Stimulated activated CD4-positive, alpha-beta T cell treated with anti-CD3 and anti-CD28 coated beads, Interleukin-12 subunit alpha, Interleukin-12 subunit beta, amount 100 ng/mL, for 4 hours (primary cell): ENCODE results near the gene BAMBI.
A peak's percentile ranks its signal among the peaks of the same experiment; 100 is the strongest.
"Not testable (repeated sequence)": the region's sequence is repeated elsewhere in the genome, so short reads cannot be mapped to it uniquely, and the experiment has no call there.

Experiments
- DNase-seq: peaks from one replicate; pipeline ENCODE4 v3.0.0-alpha.2; 2020

The BAMBI gene, protein sequence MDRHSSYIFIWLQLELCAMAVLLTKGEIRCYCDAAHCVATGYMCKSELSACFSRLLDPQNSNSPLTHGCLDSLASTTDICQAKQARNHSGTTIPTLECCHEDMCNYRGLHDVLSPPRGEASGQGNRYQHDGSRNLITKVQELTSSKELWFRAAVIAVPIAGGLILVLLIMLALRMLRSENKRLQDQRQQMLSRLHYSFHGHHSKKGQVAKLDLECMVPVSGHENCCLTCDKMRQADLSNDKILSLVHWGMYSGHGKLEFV

DNA sequence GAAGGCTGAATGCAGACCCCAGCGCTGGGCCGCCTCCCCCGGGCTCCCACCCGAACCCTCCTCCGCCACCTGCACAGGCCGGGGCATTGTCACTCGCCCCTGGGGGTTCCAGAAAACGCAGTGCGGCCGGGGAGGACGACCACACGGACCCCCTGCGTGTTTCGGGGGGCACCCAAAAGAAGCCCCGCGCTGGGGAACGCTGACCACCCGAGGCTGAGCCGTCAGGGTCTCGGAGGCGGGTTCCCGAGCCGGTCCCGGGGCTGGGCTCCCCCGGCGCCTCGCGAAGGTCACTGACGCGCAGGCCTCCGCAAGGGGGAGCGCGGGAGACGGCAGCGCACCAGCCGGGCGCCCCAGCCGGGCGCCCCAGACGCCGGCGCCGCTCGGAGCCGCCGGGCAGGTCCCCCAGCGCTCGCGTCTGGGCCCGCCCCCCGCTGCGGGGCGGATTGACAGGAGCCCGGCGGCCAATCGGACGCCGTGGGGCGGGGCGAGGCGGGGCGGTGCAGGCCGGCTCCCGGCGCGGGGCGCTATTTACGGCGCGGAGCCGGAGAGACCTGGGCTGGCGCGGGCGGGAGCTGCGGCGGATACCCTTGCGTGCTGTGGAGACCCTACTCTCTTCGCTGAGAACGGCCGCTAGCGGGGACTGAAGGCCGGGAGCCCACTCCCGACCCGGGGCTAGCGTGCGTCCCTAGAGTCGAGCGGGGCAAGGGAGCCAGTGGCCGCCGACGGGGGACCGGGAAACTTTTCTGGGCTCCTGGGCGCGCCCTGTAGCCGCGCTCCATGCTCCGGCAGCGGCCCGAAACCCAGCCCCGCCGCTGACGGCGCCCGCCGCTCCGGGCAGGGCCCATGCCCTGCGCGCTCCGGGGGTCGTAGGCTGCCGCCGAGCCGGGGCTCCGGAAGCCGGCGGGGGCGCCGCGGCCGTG lies at the start of gene BAMBI:
Gene BAMBI, plus strand, starts transcription at position 554 of the 920 bp plus-strand sequence. CDS start 377 bp downstream, outside the sequence.
- DNase-seq, result peak; percentile 88

DNA sequence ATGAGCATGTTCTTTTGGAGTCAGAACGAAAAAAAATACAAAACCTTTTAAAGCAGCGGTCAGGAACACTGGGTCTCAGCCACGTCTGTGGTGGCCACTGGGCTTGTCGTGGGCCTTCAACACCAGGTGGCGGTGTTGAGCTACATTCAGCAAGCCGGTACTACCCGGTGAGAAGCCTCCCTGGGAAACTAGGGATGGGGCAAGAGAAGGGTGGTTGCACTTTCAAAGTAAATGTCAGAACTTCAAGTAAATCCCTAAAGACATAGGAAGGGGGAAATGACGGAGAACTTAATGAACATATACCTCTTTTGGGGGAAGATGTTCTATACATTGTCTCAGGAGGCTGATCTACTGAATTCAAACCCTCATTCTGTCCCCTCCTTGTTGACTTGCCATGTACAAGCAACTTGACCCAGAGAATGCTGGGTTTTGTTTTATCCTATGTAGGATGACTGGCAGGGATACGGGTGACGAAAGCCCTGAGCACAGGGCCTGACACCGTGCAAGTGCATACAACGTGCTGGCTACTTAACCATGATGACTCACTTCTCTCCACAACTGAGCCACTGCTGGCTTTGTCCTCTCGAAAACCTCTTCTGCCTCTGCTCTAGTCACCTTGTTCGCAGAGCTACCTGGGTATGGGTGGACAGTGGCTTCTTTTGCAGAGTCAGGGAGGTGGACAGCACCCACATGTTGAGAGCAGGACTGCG lies 49.0 kb upstream of the BAMBI start:
- DNase-seq, result peak; percentile 60

DNA sequence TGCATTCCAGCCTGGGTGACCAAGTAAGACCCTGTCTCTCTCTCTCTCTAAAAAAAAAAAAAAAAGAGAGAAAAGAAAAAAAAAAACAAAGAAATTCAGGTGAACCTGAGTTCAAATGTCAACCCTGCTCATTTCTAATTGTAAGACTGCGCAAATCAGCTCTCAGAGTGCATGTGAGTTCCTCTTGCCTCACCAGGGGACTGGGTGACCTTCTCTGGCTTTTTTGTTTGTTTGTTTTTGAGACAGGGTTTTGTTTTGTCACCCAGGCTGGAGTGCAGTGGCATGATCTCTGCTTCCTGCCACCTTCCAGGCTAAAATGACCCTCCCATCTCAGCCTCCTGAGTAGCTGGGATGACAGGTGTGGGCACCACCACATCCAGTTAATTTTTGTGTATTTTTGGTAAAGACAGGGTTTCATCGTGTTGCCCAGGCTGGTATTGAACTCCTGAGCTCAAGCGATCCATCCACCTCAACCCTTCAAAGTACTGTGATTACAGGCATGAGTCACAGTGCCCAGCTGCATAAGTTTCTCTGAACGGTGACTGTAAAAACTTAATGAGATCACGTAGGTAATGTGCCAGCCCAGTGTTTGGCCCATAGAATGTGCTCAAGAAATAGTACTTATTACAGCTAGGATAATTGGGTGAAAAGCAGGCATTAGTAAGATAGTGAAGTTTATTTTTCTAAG lies 45.3 kb upstream of the BAMBI start:
- no peak for DNase-seq

DNA sequence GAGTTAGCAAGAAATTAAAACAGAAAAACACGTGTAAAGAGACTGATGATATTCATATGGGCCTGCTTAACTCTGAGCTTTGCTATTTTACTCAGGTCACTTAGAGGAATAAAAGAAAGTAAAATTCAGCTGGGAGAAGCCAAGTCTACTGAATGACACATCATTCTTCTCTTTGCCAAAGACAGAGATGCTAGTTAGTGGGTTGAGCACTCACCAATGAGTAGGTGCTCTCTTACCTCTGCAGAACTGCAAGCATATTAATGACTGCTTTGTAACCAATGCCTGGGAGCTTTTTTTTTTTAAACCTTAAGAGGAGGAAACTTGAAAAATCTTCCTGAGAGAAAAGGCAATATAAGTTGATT lies 44.8 kb upstream of the BAMBI start:
- DNase-seq, result no peak

DNA sequence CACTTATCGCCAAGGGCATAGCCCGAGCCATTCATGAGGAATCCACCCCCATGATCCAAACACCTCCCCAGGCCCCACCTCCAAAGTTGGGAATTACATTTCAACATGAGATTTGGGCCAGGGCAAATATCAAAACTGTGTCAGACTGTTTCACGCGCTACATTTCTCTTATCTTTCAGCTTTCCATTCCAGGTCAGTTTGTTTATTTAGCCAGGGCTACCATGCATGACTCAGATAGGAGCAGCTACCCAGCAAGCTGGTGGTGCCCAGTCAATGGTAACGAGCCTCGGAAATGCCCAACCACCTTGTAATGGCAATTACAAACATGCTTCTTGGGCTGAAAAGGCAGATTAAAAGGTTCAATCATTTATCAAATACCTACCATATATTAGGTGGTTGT lies 43.6 kb upstream of the BAMBI start:
- DNase-seq, result no peak

DNA sequence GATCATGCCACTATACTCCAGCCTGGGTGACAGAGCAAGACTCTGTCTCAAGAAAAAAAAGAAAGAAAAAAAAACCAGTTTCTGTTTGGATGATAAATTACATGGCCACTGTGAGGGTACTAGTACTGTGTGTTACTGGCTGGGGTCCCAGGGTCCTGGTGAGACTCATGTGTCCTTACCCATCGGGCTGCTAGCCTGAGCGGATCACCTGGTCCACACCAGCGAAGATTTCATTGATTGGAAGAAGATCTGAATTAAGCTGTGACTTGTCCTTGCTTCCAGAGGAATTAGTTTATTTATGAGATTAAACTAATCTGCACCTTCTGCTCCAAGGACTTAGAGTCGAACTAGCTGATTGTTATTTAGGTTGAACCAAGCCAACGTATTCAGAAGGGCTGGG lies 40.0 kb upstream of the BAMBI start:
- no peak for DNase-seq

DNA sequence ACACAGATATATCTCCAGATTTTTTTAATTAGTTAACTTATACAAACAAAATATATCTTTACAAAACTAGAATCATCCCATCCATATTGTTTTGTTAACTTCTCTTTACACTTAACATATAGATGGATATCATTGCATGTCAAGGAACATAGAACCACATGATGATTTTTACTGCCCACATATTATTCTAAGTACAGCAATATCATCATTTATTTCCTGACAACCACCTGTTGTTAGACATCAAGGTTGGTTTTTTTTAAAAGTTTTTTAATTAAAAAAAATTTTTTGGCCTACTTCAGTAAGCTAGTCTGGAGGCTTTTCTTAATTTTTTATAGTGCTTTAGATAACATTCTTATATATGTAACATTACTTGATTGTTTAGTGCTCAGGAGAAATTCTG lies 38.9 kb upstream of the BAMBI start:
- no peak for DNase-seq

DNA sequence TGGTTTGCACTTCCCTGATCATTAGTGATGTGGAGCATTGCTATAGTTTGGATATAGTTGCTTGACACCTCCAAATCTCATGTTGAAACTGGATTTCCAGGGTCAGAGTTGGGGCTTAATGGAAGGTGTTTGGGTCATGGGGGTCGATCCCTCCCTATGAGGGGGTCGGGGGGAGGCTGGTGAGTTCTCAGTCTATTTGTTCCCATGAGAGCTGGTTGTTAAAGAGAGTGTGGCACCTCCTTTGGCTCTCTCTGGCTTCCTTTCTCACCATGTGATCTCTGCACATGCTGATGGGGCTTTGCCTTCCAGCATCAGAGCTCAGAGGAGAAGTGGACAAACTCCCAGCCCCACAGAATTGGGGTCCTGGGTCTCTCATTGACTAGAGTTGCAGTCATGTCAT lies 36.8 kb upstream of the BAMBI start:
- no peak for DNase-seq

DNA sequence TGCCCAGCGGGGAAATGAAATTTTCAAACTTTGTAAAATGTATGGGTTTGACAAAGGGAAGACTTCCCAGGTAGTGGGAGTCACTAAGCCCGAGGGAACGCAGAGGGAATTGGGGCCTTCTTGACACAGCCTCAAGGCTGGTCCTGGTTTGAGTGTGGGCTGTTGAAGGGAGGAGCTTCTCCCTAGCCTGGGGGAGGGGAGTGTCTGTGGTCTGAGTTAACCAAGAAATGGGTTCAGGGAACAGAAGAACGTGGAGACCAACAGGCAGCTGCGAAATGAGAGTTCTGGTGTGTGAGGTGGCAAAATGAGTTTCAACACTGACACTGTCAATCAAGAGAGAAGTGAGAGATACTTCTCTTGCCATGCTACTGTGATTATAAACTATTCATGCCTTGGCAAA lies 32.7 kb upstream of the BAMBI start:
- DNase-seq, result no peak

DNA sequence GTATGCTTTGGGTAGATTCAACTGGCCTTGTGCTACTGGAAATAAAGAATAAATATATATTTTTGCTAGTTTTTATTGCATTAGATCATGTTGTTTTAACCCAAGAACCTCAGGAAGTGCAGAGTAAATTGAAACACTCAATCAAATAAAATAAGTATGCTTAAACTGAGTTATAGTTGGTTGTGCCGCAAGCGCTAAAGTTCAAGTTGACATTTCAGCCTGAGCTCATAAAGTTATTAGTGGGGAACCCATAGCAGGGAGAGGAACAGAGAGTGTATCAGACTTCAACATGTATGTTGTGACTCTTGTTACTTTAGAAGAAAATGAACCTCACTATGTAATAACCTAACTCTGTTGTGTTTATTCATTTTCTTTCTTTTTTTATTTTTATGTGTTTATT lies 25.2 kb upstream of the BAMBI start:
- DNase-seq, result no peak

DNA sequence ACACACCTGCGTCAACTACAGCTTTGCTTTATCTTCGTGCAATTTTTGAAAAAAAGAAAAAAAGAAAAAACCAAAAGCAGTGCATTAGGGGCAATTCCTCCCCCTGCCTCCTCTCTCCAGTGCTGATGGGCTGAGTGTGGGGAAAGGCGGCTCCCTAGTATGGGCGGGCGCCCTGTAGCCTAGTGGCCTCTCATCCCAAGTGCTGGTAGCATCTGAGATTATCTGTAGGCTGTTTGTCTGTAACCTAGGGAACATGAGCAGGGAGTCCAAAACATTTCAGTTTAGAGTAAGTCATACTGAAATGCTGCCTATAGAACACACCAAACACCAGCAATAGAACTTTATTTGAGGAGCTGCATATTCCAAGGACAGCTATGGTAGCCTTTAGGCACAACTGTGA lies 24.6 kb upstream of the BAMBI start:
- no peak for DNase-seq

DNA sequence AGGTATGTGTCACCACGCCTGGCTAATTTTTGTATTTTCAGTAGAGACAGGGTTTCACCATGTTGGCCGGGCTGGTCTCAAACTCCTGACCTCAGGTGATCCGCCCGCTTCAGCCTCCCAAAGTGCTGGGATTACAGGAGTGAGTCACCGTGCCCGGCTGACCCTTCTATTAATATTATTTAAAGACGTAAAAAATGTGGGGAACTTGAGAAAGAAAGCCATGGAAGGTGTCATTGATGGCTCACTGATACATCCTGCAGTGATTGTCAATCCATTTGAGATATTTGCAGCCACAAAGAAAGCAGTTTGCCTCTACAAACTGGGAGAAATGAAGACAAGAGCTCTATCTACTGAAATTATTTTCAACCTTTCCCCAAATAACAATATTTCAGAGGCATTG lies 18.5 kb upstream of the BAMBI start:
- not testable (repeated sequence) for DNase-seq

DNA sequence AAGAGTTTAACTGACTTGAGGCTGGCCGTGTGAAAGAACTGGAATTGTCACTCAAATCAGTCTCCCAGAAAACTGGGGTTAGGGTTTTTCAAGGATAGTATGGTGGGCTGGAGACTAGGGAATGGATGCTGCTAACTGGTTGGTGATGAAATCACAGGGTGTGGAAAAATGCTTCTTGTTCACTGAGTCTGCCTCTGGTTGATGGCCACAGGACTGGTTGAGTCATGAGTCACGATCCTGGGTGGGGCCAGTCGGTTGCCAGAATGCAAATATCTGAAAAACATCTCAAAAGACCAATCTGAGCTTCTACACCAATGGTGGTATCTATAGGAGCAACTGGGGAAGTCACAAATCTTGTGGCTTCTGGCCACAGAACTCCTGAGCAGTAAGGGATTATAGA lies 16.3 kb upstream of the BAMBI start:
- no peak for DNase-seq

DNA sequence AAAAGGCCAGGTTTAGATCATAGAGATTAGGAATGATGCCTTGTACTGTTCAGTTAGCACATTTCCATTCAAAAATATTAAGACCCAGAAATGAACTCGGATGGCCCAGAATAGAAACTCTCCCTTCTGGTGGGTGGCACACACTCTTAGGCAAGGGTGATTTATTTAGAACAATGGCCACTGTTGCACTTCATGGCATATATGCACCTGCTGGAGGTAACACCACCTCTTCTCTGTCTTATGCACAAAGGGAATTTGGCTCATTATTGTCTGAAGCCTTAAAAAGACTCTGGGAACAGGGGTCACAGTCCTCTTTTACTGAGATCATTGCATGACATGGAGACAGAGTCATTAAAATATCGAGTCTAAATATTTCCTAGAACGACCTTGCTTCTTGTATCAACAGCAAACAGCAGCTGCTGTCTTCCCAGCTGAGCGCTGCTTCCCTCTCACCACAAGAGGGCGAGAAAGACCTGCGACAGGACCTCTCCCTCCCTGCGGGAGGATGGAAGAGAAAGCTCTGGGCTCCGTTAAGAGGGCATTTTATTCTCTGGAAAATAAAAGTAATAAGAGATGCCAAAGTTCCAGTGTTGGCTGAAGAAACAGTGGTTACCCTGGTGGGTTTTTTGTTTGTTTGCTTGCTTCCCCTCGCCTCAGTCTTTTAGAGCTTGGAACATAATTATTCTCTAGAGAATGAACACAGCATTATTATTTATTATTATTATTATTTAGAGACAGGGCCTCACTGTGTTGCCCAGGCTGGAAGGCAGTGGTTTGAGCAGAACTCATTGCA lies 13.5 kb upstream of the BAMBI start:
- peak; percentile 60 for DNase-seq

DNA sequence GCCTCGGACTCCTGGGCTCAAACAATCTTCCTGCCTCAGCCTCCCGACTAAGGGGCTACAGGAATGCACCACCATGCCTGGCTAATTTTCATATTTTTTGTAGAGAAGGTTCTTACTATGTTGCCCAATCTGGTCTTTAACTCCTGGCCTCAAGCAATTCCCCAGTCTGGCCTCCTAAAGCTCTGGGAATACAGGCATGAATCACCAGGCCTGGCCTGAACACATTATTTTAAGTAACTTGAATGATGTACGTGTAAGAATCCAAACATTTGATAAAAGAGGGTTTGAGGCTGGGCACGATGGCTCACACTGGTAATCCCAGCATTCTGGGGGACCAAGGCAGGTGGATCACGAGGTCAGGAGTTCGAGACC lies 13.0 kb upstream of the BAMBI start:
- no peak for DNase-seq

DNA sequence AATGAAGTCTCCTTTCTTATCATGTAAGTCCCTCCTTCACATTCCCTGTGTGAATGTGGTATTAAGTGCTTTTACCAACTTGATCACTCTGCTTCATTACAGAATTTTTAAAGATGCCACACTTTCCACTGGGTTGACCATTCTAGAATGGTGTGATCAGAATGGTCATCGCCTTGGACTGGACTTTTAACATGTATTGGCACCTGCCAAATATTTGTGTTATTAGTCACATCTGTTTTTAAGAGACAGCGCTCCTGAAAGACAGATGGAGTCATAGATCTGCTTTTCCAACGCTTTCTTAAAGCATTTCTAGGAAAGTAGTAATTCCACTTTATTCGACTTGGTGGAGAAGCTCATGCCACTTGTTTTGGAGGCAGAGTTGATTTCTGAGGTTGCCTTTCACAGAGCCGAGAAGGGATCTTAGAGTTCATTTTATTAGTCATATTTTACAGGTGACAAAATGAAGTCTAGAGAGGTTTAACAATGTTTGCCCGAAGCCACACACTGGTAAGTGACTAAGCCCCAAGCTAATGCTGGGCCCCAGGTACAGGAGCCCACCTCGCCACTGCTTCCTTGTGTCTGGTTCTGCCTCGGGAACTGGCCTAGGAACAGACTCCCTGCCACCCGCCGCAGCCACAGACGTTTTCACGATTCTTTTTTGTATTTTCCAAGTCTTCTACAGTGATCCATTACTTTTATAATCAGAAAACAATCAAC lies 10.4 kb upstream of the BAMBI start:
- no peak for DNase-seq

DNA sequence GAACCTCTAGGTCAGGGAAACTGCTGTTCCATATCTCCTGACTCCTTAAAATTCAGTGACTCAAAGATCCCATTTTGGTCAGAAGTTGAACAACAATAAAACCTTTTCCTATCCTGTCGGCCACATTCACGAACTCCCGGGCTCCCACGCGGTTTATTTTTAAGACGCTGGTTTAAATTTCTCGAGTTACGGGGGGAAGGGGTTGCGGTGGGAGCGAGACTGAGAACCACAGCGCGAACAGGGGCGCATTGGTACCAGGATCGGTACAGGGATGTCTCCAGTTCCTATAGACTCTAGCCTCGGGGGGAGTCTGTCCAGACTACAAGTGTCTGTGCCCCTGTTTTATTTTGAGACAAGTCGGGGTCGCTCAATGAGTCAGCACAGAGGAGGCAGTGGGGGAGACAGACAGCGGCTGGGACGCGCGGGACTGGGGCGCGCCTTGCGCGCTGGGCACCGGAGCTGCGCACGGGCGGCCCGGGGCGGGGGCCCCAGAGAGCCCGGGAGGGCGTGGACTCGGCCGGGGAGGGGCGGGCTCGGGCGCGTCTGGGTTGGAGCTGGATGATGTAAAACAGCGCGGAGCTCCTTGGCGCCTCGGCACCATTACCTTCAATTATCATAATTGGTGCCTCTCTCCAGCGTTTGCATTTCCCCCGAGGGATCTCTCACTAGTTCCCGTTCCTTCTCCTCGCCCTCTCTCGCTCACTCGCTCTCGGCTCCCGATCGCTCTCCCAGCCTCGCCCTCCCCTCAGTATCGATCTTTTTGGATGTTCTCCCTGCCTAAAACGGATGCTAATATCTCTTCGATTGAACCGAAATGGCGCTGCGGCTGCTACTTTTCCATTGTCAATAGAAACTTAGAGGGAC lies 8.7 kb upstream of the BAMBI start:
- DNase-seq, result peak; percentile 31

DNA sequence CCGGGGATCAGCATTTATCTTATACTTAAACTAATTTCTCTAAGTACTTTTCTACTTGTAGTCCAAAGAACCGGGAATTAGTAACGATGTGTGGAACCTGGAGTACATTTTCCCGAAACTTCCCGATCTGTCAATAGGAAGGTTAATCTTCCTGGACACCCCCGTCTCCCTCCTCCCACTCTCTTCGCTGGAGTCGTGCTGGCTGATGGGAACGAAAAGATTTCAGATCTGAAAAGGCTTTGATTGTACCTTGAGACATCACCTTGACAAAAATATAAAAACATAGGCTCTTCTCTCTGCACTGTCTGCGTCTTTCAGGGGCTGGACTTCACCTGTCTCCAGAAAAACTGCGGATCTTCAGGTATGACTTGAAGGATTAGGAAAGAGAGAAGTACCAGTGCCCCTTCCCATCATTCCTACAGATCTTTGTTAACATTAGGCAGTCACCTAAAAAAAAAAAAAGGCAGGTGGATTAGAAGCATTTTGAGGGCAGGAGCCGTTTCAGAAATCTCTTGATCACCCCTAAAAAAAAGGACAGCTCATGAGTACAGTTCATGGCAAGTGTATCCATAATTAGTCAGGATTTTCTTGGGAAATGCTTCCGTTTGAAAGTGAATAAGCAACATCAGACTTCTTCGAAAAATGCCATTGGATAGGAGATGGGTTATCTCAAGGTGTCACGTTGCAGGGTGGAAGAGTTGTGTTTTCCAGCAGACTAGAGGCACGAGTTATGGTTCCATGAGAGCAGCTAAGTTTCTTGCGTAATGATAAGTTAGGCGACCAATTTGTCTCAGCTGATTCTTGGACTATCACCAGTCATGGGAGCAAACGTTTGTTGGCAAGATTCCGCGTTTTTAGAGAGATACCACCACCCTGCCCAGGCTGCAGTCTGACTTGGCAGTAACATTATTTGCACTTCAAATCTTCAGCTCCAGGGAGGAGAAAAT lies 7.8 kb upstream of the BAMBI start:
- no peak for DNase-seq

DNA sequence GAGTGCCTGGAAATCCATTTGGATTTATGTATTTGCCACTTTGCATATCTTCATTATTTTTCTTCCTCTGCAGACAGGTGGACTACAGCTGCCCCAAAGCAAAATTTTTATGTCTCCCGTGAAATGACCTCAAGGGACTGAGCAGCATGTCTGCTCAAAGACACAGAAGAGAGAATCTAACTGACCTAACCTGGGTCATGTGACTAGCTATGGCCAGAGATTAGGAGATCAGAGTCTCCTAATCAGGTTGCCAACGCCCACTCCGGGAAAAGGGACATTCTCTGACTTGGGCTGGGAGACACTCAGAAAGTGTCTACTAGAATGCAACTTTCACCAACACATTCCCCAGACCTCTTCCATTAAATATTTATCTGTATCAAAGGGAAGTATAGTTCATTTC lies 2.5 kb upstream of the BAMBI start:
- DNase-seq, result no peak
